Measurements from ENCODE around the gene APBA3.

APBA3 gene

DNA sequence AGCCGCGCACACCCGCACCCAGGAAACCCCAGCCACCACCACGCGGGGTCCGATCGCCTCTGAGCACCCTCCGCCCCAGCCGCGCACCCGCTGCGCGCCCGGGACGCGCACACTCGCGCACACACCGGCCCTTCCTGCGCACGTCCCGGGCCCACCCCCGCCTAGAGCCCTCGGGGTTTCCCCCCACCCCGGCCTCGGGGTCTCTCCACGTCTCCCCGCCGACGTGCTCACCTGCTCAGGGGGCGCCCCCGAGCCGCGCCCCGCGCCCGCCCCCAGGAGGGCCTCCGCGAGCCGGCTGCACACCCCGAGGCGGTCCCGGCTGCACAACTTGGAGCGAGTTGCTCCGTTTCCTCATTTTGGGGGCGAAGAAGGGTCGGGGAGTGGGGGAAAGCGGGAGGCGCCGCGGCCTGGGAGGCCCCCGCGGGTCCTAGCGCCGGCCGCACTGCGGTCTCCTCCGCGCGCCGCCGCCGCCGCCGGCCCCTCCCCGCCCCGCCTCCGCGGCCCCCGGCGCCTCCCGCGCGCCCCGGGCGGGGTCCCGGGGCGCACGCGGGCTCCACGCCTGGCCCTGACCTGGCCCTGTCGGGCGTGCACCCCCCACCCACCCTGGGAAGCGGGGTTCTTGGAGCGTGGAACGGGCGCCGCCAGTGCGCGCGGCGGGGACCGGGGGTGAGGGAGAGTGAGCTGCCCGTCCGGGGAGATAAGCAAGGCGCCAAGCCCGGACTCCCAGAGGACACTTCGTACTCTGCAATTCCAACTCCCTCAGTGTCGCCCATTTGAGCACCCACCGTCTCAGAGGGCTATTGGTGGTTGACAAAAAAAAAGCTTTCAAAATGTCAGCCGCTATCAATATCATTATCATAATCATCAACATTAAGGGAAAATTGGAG is 24.7 kb upstream of the APBA3 start, which contains the start of gene MATK:
Gene MATK (minus strand): TSS at position 444 of the 887 bp plus-strand sequence. CDS start 1,246 bp downstream, outside the sequence.
- DNase-seq: no peak

DNA sequence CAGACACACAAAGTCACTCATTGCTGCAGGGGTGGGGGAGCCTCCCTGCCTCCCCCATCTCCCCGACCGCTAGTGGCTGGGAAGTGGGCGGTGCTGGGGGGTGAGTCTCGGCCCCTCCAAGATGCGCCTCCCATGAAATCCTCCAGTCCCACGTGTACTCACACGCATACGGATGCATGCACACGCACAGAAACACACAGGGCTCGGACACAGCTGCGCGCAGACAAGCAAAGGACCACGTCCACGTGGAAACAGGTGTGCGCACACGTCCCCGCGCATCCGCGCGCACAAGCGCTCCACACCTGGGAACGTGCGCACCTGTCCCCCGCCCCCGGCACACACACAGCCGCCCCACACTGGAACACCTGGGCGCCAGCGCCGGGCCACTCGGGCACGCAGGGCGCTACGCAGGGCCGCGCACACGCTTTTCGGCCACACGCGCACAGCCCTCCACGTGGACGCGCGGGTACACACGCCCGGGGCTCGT is 24.0 kb upstream of the APBA3 start:
- no peak for DNase-seq

DNA sequence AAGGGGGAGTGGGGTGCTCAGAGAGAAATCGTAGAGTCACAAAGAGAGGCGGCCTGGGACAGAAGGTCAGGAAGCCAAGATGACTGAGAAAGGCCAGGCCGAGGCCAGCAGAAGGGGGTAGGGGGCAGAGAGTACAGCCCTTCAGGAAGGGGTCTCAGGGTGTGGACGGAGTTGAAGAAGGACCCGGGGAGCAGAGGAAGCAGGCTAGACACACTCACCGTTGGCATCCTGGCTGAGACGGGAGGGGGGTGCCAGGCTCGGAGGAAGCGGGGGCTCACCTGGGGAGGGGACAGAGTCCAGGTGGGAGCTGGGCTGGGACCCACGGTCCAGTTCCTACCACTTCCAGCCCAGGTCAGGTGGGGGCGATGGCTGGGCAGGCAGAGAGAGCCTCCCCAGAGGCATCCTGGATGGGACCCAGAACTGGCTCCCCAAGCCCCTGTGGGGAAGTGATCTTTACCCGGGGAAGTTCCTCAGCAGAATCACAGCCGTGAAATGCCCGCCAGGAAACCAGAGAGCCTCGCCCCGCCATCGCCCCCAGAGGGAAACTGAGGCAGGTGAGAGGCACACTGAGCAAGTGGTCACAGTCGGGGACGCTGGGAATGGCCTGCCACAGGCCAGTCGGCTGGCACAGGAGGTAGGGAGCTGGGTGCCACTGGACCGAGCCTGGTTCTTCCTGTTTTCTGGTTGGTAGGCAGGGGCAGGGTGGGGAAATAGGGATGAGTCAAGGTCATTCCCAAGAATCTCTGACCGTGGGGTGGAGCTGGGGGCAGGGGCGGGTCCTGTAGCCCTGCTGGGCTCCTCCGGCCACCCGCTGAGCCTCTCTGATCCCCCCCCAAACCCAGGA is 23.3 kb upstream of the APBA3 start:
- peak in 1 of 2 experiments; percentile 41 for DNase-seq

DNA sequence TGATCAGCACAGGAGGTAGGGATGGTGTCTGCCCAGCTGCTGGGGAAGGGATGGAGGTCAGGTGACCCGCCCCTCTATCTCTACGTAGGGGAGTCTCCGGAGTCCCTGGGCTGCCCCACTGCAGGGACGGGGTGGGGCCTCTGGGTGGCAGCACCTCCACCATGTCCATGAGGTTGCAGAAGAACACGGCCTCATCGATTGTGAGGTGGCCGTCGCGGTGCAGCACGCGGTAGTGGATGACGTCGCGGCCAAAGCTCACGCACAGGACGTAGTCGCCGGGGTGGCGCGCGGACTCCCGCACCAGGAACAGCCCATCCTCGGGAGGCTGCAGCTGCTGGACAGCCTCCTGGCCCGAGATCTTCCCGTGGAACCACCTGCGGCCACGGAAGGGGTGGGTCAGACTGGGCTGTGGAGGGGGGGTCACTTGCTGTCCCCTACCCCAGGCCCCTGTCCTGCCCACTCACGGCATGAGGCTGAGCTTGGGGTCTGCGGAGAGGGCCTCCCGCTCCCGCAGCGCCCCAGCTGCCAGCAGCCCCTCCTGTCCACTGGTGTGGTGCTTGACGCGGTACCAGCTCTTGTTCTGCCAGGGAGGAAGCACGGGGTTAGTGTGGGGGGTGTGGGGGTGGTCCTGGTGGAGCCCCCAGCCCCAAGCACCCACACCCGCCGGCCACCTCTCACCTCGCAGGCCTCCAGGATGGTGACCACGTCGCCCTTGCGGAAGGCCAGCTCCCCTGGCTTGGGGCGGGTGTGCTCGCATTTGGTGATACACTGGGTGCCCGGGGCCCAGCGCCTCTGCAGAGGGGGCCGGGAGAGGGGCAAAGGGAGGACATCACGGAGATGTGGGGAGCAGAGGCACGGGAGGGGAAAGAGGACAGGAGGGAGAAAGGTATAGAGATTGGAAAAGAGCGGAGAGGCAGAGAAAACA is 22.4 kb upstream of the APBA3 start:
- DNase-seq: no peak

DNA sequence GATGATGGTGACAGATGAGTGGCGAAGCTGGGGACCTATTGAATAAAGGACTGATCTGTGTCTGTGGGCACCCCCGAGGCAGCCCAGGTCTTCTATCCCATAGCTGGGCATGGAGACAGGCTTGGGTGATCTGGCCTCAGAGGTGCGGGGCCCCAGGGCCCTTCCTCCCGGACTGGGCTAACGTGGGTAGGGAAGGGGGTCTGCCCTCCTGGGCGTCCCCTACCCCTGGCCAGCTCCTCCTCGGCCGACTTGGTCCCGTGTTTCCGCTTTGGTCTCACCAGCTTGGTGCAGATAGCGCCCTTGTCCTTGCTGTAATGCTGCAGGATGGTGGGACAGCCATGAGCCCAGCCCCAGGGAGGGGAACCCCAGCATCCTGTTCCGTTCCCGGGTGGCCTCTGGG is 21.4 kb upstream of the APBA3 start:
- no peak for DNase-seq

DNA sequence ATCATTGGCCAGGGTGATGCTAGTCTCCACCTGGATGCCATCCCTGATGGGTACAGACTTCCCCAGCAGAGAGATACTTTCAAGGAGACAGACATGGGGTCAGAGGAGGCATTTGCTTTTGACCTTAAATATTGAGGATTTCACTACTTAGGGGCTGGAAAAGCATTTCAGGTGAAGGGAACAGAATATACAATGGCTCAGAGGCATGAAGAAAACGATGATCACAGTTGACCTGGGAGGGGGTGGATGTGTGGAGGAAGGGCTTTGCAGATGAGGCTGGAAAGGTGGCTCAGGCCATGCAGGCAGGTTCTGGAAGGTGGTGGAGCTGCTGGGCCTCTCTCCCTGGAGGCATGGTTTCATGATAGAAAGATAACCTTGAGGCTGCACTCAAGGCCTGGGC is 20.8 kb upstream of the APBA3 start:
- no peak for DNase-seq

DNA sequence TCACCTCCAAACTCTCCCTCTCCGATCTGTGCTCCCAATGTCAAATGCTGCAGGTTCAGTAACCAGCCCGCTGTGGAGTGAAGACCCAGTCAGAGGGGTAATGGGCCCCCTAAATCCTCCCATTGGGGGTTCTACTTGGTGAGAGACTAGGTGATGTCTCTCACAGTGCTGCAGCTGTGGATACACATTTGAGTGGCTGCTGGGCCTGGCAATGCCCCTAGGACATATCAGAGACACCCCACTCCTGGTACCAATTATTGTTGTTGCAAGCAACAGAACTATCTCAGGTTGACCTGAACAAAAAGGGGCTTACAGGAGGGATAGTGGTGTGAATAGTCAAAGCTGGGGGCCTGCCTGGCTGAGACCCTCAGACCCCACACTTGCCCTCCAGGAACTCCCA is 20.1 kb upstream of the APBA3 start:
- DNase-seq: no peak

DNA sequence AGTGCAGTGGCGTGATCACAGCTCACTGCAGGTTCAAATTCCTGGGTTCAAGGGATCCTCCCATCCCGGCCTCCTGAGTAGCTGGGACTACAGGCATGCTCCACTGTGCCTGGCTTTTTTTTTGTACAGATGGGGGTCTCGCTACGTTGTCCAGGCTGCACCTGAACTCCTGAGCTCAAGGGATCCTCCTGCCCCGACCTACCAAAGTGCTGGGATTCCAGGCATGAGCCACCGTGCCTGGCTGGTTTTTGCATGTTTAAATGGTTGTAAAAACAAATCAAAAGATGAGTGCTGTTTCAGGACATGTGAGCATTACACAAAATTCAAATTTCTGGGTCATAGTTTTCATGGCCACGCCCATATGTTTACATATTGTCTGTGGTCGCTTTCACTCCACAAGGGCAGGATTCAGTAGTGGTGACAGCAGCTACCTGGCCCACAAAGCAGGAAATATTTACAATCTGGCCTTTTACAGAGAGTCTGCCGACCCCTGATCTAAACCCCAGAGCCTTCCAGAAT is 19.4 kb upstream of the APBA3 start:
- no peak for DNase-seq

DNA sequence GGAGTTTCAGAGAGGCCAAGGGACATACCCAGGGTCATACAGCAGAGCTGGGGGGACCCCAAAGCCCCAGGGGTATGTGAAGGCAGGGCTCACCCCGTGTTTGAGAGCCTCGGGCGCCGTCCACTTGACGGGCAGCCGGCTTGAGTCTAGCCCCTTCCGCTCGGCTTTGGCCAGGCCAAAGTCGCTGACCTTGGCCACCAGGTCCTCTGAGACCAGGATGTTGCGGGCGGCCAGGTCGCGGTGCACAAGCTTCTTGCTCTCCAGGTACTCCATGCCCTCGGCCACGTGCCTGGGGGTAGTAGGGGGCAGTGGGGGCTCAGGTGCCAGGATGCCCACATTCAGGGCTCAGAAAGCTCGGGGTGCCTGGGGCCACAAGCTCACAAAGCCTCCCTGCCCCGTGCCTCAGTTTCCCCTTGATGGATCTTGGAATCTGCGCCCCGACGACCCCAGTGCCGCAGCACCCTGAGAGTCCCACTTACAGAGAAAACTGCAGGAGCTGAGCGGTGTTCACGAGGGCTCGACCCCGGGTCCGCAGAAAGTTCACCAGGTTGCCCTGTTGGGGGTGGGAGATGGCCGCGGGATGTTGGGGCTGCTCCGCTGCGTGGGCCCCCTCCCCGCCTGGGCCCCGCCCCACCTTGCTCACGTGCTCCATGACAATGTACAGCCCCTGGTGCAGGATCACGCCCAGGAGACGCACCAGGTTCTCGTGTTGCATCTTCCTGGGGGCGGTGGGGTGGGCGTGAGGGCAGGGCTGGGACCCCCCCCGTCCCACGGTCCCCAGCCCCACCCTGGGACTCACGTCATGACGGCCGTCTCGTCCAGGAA is 17.6 kb upstream of the APBA3 start:
- DNase-seq: no peak

DNA sequence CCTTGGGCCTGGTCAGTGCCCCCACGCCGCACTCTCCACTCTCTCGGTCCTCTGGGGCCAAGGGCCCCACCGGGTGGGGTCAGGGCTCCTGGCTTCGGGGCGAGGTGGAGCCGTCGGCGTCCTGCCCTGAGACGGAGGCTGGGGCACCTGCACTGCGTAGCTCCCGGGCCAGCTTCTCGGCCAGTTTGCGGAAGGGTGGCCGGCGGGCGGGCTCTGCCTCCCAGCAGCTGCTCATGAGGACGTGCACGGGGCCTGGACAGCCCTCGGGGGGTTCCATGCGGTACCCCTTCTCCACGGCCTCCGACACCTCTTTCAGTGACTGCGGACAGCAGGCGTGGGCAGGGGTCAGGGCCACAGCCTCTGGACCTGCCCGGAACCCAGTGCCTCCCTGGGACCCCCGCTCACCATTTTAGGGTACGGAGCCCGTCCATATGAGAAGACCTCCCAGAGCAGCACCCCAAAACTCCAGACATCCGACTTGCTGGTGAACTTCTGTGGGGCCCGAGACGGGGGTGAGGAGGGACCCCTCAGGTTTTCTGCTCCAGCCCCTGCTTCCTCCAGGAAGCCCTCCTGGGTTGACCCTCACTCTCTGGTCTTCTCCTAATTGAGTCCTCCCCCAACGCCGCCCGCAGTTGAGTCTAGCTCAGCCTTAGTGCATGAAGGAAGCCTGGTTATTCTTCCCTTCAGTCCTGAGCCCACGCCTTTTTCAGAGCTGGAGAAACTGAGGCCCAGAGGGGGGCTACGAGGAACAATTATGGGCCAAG is 16.8 kb upstream of the APBA3 start:
- no peak for DNase-seq

DNA sequence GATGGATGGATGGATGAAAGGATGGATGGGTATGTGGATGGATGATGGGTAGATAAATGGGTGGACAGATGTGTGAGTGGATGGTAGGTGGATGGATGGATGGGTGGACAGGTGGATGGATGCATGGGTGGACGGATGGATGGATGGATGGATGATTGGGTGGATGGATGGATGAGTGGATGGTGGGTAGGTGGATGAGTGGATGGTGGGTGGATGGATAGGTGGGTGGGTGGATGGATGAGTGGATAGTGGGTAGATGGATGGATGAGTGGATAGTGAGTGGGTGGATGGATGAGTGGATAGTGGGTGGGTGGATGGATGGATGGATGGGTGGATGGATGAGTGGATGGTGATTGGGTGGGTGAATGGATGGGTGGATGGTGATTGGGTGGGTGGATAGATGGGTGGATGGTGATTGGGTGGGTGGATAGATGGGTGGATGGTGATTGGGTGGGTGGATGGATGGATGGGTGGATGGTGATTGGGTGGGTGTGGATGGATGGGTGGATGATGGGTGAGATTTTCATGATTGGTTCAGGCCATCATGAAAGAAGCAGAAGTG is 15.1 kb upstream of the APBA3 start:
- DNase-seq: no peak

DNA sequence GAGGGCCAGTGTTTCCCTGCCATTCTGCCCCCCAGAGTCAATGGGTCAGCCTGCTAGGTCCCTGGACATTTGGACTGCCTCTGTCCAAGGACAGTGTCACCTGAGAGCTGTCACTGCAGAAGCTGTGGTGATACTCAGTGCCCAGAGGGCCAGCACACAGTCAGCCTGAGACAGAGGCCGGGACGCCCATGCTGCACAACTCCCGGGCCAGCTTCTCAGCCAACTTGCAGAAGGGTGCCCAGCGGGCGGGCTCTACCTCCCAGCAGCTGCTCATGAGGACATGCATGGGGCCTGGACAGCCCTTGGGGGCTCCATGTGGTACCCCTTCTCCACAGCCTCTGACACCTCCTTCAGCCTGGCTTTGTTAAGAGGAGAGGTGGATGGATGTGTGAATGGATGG is 14.3 kb upstream of the APBA3 start:
- no peak for DNase-seq

DNA sequence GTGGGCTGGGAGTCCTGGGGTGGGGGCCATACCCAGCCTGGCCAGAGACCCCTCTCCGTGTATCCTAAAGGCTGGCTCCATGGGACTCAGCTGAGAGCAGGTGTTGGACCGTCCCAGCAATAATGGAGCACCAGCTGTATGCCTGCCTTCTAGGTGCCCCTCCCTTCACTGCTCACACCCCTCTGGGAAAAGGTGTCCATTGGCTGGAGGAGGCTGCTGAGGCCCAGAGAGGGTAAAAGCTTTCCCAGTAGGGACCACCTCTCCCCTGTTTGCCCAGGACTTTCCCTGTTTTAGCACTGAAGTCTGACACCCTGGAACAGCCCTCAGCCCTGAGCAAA is 13.9 kb upstream of the APBA3 start:
- no peak for DNase-seq

DNA sequence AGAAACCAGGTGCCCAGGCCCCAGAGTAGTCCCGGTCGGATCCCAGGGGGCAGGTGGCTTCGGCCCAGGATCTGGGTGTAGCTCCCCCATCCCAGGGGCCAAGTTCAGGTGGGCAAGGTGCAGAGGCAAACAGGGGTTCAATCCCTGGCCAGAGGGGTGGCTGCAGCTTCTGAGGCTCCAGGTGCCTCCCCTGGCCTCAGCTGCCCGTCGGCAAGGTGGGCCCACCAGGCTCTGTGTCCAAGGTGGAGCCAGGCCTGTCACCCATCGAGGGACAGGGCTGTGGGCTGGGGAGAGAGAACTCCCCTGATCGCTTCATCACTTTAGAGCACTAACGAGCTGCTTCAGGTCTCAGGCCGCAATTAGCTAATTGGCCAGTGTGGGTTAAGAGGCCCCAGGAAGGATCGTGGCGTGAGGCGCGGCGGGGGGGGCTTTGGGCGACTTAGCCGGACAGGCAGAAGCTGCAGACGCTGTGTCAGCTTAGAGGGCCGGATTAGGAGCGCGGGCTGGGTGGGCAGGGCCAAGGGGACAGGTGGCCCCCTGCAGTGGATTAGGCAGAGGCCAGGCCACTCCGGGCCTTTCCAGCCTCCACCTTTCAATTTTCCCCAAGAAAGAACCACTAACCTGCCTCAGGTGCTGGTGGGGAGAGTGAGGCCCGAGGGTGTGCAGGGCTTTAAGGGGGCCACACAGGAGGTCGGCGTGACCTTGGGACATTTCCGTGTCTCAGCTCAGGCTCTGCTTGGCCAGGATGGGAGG is 13.3 kb upstream of the APBA3 start:
- no peak for DNase-seq

DNA sequence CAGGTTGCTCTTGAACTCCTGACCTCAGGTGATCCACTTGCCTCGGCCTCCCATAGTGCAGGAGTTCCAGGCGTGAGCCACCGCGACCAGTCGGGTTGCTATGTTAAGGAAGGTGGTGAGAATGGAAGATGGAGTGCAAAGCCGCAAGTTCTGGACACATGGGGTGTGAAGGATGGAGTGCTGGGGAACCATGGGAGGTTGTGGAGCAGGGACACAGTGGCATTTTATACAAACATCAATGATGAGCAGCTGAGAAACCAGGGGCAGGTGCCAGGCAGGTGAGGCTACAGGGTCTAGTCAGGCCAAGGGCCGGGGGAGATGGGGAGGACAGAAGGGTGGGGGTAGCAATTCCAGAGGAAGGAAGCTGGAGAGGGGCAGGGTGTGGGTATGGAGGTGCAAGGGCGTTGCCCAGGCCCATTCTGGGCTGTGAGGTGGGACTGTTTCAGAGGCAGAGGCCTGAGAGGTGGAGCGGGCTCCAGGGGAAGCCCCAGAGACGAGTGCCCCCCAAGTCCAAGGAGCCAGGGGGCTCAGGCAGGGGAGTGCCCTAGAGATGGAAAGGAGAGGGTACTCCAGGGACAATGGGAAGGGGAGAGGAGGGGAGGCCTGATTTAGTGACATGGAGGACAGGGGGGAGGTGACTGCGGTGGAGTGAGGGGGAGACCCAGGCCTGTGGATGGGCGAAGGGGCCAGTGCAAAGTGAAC is 12.5 kb upstream of the APBA3 start:
- no peak for DNase-seq

DNA sequence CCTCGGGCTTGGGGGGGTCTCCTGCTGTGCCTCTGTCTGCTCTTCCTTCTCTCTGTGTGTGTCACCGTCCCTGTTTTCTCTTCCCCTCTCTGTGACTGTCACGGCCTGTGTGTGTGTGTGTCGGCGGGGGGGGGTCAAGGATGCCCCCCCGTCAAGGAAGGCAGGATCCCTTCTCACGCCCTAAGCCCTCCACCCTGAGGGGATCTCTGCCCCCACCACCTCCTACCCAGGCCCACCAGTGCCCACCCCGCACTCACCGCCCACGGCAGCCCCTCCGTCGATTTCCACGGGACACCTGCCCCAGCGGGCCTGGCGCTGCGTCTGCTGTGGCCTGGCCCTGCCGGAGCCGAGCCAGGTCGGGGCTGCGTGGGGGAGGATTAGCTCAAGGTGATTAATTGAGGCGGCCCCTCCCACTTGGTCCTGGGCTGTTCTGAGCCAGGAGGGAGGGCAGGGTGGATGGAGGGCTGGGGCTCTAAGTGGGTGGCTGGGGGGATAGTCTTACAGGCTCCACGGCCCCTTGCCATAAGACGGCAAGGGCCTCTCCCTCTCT is 10.5 kb upstream of the APBA3 start, which contains the start of gene RAX2:
Gene RAX2 (minus strand): TSS at position 323 of the 550 bp plus-strand sequence. CDS start 486 bp downstream, outside the sequence.
- no peak for DNase-seq

DNA sequence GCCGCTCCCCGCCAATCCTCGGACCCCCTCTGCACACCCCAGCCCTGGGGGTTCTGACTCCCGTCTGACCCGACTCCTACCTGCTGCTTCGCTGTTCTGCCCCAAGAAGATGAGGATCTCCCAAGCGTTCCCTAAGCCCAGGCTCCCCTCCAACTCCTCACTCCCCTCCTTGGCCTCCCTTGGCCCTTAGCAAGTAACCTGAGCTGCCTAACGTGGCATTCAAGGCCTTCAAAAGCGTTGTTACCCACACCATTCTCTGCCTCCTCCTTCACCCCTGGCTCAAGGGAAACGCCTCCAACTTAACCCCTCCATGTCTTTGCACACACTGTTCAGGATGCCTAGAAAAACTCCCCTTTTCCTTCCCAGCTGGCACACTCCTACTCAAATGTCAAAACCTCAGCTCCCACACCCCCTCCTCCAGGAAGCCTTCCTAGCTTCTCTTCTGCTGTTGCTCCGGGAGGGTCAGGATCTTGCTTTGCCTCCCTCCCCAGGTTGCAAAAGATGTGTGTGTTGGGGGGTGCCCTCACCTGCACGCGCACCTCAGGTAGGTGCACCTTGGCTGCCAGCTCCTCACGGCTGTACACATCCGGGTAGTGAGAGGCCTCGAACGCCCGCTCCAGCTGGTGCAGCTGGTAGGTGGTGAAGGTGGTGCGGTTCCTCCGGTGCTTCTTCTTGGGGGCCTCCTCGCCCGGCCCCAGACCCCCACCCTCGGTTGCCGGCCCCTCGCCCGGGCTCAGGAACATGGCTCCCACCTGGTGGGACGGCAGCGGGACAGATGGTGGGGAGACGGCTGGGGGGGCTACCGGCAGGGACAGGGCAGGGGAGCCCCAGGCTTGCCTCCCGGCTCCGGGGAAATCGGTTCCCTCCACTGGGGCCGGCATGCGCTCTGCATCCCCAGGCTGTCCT is 9.8 kb upstream of the APBA3 start:
- DNase-seq: no peak
